Mesenchymal stem cell (in vitro differentiated cells and primary cell): ENCODE measurements around the gene SHD.

Source experiments
- DNase-seq: peaks from one replicate; pipeline ENCODE4 v3.0.0-alpha.2; 2013
- H2AFZ ChIP-seq: one replicate; pipeline ENCODE4 v1.6.1; 2013; ENCODE audit warnings: low read depth, mild to moderate bottlenecking, control low read depth, inconsistent platforms, low read length, moderate library complexity
- H2AK5ac ChIP-seq: 2 replicates; pipeline ENCODE4 v1.6.1; 2013; ENCODE audit warnings: low read length, moderate library complexity, mild to moderate bottlenecking, inconsistent platforms; ENCODE audit not compliant: severe bottlenecking
- H2BK120ac ChIP-seq: one replicate; pipeline ENCODE4 v1.6.1; 2013; ENCODE audit warnings: low read depth, mild to moderate bottlenecking, inconsistent platforms, low read length, moderate library complexity
- H2BK12ac ChIP-seq, 2 experiments: one replicate each; pipeline ENCODE4 v1.6.1; 2013; ENCODE audit warnings: inconsistent platforms in 2 of 2, low read length in 2 of 2, mild to moderate bottlenecking in 2 of 2, moderate library complexity in 2 of 2, control low read depth in 1 of 2
- H2BK15ac ChIP-seq: one replicate; pipeline ENCODE4 v1.6.1; 2013; ENCODE audit warnings: mild to moderate bottlenecking, low read depth, inconsistent platforms; ENCODE audit not compliant: poor library complexity, severe bottlenecking
- H2BK5ac ChIP-seq: 2 replicates; pipeline ENCODE4 v1.6.1; 2013; ENCODE audit warnings: low read depth, mild to moderate bottlenecking, low read length, control low read depth, inconsistent platforms; ENCODE audit not compliant: poor library complexity, severe bottlenecking
- H3K14ac ChIP-seq, 2 experiments: one replicate each; pipeline ENCODE4 v1.6.1; 2013; ENCODE audit warnings: inconsistent platforms in 2 of 2, low read length in 2 of 2, control low read depth in 1 of 2, mild to moderate bottlenecking in 1 of 2, moderate library complexity in 1 of 2
- H3K18ac ChIP-seq, 2 experiments: one replicate each; pipeline ENCODE4 v1.6.1; 2013; ENCODE audit warnings: inconsistent platforms in 2 of 2, low read length in 2 of 2, control low read depth in 1 of 2, low read depth in 1 of 2, mild to moderate bottlenecking in 1 of 2
- H3K23ac ChIP-seq, 2 experiments: one replicate each; pipeline ENCODE4 v1.6.1; 2013; ENCODE audit warnings: inconsistent platforms in 2 of 2, low read length in 2 of 2, mild to moderate bottlenecking in 2 of 2, moderate library complexity in 2 of 2, control low read depth in 1 of 2
- H3K27ac ChIP-seq: 2 replicates; pipeline ENCODE4 v1.5.1; 2013; ENCODE audit warnings: mild to moderate bottlenecking, moderate library complexity, low read length, control low read depth, inconsistent platforms; ENCODE audit not compliant: poor library complexity, severe bottlenecking
- H3K27me3 ChIP-seq, 2 experiments: 2 replicates each; pipeline versions ENCODE4 v1.6.1 to v1.7.0; 2013; ENCODE audit warnings: low read length in 2 of 2, mild to moderate bottlenecking in 2 of 2, moderate library complexity in 2 of 2, control low read depth in 1 of 2, inconsistent platforms in 1 of 2; ENCODE audit not compliant: control insufficient read depth in 1 of 2, insufficient read depth in 1 of 2
- H3K36me3 ChIP-seq, 2 experiments: 2 replicates each; pipeline versions ENCODE4 v1.6.1 to v1.7.0; 2013; ENCODE audit warnings: low read length in 2 of 2, control low read depth in 1 of 2, inconsistent platforms in 1 of 2, low read depth in 1 of 2, mild to moderate bottlenecking in 1 of 2; ENCODE audit not compliant: insufficient read depth in 2 of 2, control insufficient read depth in 1 of 2
- H3K4ac ChIP-seq, 2 experiments: one replicate each; pipeline ENCODE4 v1.6.1; 2013; ENCODE audit warnings: inconsistent platforms in 2 of 2, low read length in 2 of 2, mild to moderate bottlenecking in 2 of 2, moderate library complexity in 2 of 2, control low read depth in 1 of 2, low read depth in 1 of 2
- H3K4me1 ChIP-seq: 2 replicates; pipeline ENCODE4 v1.6.1; 2013; ENCODE audit warnings: low read depth, low read length, control low read depth; ENCODE audit not compliant: control insufficient read depth, insufficient read depth
- H3K4me2 ChIP-seq: 2 replicates; pipeline ENCODE4 v1.6.1; 2013; ENCODE audit warnings: low read length, mild to moderate bottlenecking, inconsistent platforms; ENCODE audit not compliant: poor library complexity, severe bottlenecking
- H3K4me3 ChIP-seq, 2 experiments: 2 replicates each; pipeline versions ENCODE4 v1.5.1 to v1.7.0; 2013; ENCODE audit warnings: low read length in 2 of 2, mild to moderate bottlenecking in 2 of 2, control low read depth in 1 of 2, low read depth in 1 of 2; ENCODE audit not compliant: insufficient read depth in 1 of 2
- H3K79me1 ChIP-seq: replicated peaks from 2 replicates; pipeline ENCODE4 v1.6.1; 2013; ENCODE audit warnings: mild to moderate bottlenecking, control low read depth, low read length, inconsistent platforms; ENCODE audit not compliant: poor library complexity, severe bottlenecking
- H3K9ac ChIP-seq: 2 replicates; pipeline ENCODE4 v1.7.0; 2013; ENCODE audit warnings: mild to moderate bottlenecking, low read length, moderate library complexity
- H3K9me3 ChIP-seq: 2 replicates; pipeline ENCODE4 v1.7.0; 2013; ENCODE audit warnings: mild to moderate bottlenecking, low read length; ENCODE audit not compliant: control insufficient read depth
- H4K8ac ChIP-seq: one replicate; pipeline ENCODE4 v1.6.1; 2013; ENCODE audit warnings: inconsistent platforms, mild to moderate bottlenecking, low read length, moderate library complexity
- H4K91ac ChIP-seq: one replicate; pipeline ENCODE4 v1.6.1; 2013; ENCODE audit warnings: mild to moderate bottlenecking, low read length, inconsistent platforms
- WGBS: methylation state at CpG from one replicate; pipeline ENCODE4 v1.1.7; 2013; ENCODE audit warnings: mixed read lengths; 5-methylcytosine and 5-hydroxymethylcytosine counted together

SHD gene

DNA sequence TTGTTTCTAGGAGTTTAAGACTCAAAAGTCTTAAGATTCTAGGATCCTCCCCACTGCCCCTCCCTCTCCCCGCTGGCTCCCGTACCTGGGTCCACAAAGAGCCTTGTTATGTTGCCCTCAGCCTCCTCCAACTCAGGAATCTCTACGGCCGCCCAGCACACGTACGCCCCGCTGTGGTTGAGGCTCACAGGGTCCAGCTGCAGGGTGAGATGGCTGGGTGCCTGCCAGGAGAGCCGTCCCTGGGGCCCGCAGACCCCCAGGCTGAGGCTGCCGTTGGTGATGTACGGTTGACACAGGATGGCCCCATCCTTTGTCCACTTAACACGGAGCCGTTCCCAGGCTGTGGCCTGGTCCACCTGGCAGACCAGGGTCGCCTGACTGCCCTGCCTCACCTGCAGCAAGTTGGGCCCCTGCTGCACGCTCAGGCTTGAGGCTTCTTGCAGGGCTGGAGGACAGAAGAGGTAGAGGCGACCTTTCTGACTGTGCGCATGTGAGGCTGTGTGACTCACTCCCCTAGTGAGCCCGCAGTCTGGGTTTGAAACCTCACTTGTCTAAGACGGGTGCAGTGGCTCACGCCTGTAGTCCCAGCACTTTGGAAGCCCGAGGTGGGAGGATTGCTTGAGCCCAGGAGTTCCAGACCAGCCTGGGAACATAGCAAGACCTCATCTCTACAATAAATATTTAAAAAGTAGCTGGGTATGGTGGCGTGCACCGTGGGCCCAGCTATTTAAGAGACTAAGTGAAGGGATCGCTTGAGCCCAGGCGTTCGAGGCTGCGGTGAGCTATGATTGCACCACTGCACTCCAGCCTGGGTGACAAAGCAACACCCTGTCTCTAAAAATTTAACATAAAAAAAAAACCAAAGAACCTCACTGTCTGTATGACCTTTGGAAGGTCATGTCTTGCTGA, 19.1 kb downstream of the SHD start:
- Histone ChIP-seq H3K4me1 (peaks cover 2% of the 10 kb centered on the region), H3K9me3 (no peaks in the 10 kb centered on the region), H2BK12ac (no peak overlapping the region), H4K91ac (no peak overlapping the region), H2BK5ac (no peak overlapping the region), H3K36me3 (no peaks in the 10 kb centered on the region), H3K4me2 (no peak overlapping the region), H2BK120ac (no peak overlapping the region), H4K8ac (no peak overlapping the region), H3K18ac (no peak overlapping the region), H2BK15ac (peak overlapping the region; percentile 28), H3K4me3 (no peak overlapping the region), H3K14ac (peak overlapping the region in 1 of 2 experiments; percentile 46), H3K79me1 (no peaks in the 10 kb centered on the region), H3K9ac (no peak overlapping the region), H2AK5ac (no peak overlapping the region), H3K27me3 (peaks cover 5 to 36% of the 10 kb centered on the region in 2 experiments), H3K23ac (no peak overlapping the region), H3K4ac (no peak overlapping the region), H2AFZ (no peak overlapping the region), H3K27ac (no peak overlapping the region)
- DNase-seq, result no peak
- WGBS, result 81% methylated on average over 26 of the region's 27 CpGs

DNA sequence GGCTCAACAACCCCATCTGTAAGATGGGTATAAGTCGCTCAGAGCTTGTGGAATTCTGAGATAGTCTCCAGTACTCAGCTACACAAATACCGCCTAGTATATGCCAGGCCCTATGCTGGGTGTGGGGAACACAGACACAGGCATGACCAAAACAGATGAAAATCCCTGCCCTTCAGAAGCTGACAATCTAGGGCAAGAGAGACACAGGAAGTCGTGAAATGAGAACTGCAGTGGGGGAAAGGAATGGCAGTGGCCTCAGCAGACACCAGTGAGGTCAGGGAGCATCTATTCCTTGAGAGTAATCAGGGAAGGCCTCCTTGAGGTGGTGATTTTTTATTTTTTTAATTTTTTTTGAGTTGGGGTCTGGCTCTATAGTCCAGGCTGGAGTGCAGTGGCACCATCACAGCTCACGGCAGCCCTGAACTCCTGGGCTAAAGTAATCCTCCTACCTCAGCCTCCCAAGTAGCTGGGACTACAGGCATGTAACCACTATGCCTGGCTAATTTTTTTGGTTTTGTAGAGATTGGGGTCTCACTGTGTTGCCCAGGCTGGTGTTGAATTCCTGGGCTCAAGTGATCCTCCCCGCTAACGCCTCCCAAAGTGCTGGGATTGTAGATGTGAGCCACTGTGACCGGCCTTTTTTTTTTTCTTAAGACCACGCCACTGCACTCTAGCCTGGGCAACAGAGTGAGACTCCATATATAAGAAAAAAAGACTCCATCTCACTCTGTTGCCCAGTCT, 19.9 kb downstream of the SHD start:
- 76% methylated on average over 8 of the region's 8 CpGs for WGBS
- no peak for DNase-seq
- H3K9ac ChIP-seq, result no peak overlapping the region

DNA sequence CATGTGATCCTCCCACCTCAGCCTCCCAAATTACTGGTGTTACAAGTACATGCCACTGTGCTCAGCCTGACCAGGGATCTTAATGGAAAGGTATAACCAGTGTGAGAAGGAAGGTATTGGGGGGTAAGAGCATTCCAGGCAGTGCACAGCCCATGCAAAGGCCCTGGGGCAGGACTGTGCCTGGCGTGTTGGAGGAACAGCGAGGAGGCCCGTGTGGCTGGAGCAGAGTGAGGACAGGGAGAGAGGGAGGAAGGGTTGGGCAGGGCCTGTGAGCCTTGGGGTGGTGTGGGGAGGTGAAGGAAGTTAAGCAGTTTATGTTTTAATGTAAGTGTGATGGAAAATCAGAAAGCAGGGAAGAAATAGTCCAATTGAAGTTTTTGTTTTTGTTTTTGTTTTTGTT, 21.5 kb downstream of the SHD start:
- WGBS, result 95% methylated on average over 3 of the region's 3 CpGs
- Histone ChIP-seq H2AFZ (no peak overlapping the region), H3K27ac (no peak overlapping the region), H3K4me1 (peaks cover 12% of the 10 kb centered on the region), H3K9ac (no peak overlapping the region), H3K4ac (no peak overlapping the region), H3K4me3 (no peak overlapping the region), H3K27me3 (peaks cover 0 to 31% of the 10 kb centered on the region in 2 experiments), H3K23ac (no peak overlapping the region), H2BK15ac (no peak overlapping the region), H3K4me2 (no peak overlapping the region), H3K18ac (no peak overlapping the region), H4K8ac (peak overlapping the region; percentile 15), H2BK5ac (no peak overlapping the region), H3K14ac (no peak overlapping the region), H3K9me3 (no peaks in the 10 kb centered on the region), H4K91ac (no peak overlapping the region), H2BK12ac (no peak overlapping the region), H2BK120ac (no peak overlapping the region), H2AK5ac (no peak overlapping the region), H3K36me3 (no peaks in the 10 kb centered on the region), H3K79me1 (no peaks in the 10 kb centered on the region)
- DNase-seq, result no peak

More for the DNA sequence above, 19.9 kb downstream of the SHD start:
- Histone ChIP-seq H2BK15ac (no peak overlapping the region), H3K36me3 (no peaks in the 10 kb centered on the region), H3K23ac (no peak overlapping the region), H3K14ac (no peak overlapping the region), H3K18ac (no peak overlapping the region), H2BK120ac (no peak overlapping the region), H2BK5ac (no peak overlapping the region), H3K79me1 (no peaks in the 10 kb centered on the region), H4K8ac (no peak overlapping the region), H3K4me3 (no peak overlapping the region), H3K4me2 (no peak overlapping the region), H3K4me1 (peaks cover 2% of the 10 kb centered on the region), H2AK5ac (no peak overlapping the region), H2AFZ (no peak overlapping the region), H4K91ac (no peak overlapping the region), H2BK12ac (no peak overlapping the region), H3K27me3 (peaks cover 5 to 35% of the 10 kb centered on the region in 2 experiments), H3K4ac (no peak overlapping the region), H3K27ac (no peak overlapping the region), H3K9me3 (no peaks in the 10 kb centered on the region)

DNA sequence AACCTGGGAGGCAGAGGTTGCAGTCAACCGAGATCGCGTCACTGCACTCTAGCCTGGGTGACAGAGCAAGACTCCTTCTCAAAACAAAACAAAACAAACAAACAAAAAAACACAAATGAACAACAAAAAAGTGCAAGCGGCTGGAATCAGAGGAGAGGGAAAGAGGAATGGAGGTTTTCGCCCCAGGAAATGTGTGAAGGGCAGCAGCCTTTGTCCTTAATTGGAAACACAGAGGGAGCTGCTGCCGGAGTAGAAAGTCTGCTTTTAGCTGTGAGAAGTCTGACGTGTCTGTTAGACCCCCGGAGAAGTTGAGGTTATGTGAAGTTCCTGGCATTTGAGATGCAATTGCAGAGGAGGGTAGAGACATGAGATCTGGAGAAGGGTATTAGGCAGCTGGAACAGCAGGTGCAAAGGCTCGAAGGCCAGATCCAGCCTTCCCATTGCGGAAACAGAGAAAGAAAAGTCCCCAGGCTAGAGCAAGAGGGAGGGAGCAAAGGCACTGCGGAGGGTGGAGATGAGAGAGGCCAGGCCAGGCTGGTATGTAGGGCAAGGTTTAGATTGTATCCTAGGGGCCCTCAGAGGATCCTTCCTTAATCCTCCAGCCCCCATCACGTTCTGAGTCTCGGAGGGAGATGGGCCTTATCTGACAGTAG, 22.6 kb downstream of the SHD start:
- Histone ChIP-seq H4K8ac (no peak overlapping the region), H2AFZ (no peak overlapping the region), H3K4me3 (no peak overlapping the region), H3K4ac (no peak overlapping the region), H3K9ac (no peak overlapping the region), H3K27me3 (peaks cover 0 to 28% of the 10 kb centered on the region in 2 experiments), H3K9me3 (no peaks in the 10 kb centered on the region), H3K18ac (no peak overlapping the region), H2BK120ac (no peak overlapping the region), H3K4me1 (peaks cover 13% of the 10 kb centered on the region), H3K79me1 (no peaks in the 10 kb centered on the region), H3K36me3 (peaks cover 0 to 6% of the 10 kb centered on the region in 2 experiments), H2BK15ac (peak overlapping the region; percentile 48), H3K14ac (no peak overlapping the region), H3K4me2 (no peak overlapping the region), H3K23ac (no peak overlapping the region), H2BK12ac (no peak overlapping the region), H2AK5ac (no peak overlapping the region), H2BK5ac (no peak overlapping the region), H3K27ac (no peak overlapping the region), H4K91ac (peak overlapping the region; percentile 27)
- no peak for DNase-seq
- 62% methylated on average over 8 of the region's 13 CpGs for WGBS
